OCI-LY1 (cell line): ENCODE data around the gene PGAP1.

Experiments
- H2AFZ ChIP-seq: fragments of 200-600 bp; sonication (generic), shearing (Covaris generic); 2 replicates; pipeline ENCODE4 v1.6.0; 2014; ENCODE audit warnings: antibody characterized with exemption, mild to moderate bottlenecking, low read length
- H3F3A ChIP-seq: fragments of 200-600 bp; sonication (generic), shearing (Covaris generic); 2 replicates; pipeline ENCODE4 v1.6.0; 2014; ENCODE audit warnings: mild to moderate bottlenecking, antibody characterized with exemption, low read length, moderate library complexity; ENCODE audit not compliant: insufficient read depth
- H3K27ac ChIP-seq: fragments of 200-600 bp; sonication (generic); 2 replicates; pipeline ENCODE4 v1.5.1; 2014; ENCODE audit warnings: low read length, mixed run types, mild to moderate bottlenecking, low read depth; ENCODE audit not compliant: poor library complexity, severe bottlenecking
- H3K27me3 ChIP-seq: fragments of 200-600 bp; sonication (generic); 2 replicates; pipeline ENCODE4 v1.6.0; 2014; ENCODE audit warnings: antibody characterized with exemption, mild to moderate bottlenecking, low read length, moderate library complexity; ENCODE audit not compliant: insufficient read depth
- H3K36me3 ChIP-seq: fragments of 200-600 bp; sonication (generic); 2 replicates; pipeline ENCODE4 v1.6.1; 2014; ENCODE audit warnings: mild to moderate bottlenecking, antibody characterized with exemption, low read length, moderate library complexity, mixed read lengths; ENCODE audit not compliant: insufficient read depth
- H3K4me1 ChIP-seq: fragments of 200-600 bp; sonication (generic); 2 replicates; pipeline ENCODE4 v1.5.1; 2014; ENCODE audit warnings: mild to moderate bottlenecking, low read length, moderate library complexity; ENCODE audit not compliant: insufficient read depth, severe bottlenecking
- H3K4me2 ChIP-seq: fragments of 200-600 bp; sonication (generic), shearing (Covaris generic); 2 replicates; pipeline ENCODE4 v1.6.1; 2014; ENCODE audit warnings: low read length
- H3K4me3 ChIP-seq: fragments of 200-600 bp; sonication (generic); 2 replicates; pipeline ENCODE4 v1.5.1; 2014; ENCODE audit warnings: low read length, low read depth, mild to moderate bottlenecking, mixed read lengths; ENCODE audit not compliant: poor library complexity, severe bottlenecking
- H3K79me2 ChIP-seq: fragments of 200-600 bp; shearing (Covaris generic); 2 replicates; pipeline ENCODE4 v1.6.1; 2016; ENCODE audit warnings: mixed run types, low read length, mixed read lengths; ENCODE audit not compliant: insufficient read depth
- H3K9ac ChIP-seq: fragments of 200-600 bp; sonication (generic), shearing (Covaris generic); 2 replicates; pipeline ENCODE4 v1.6.1; 2014; ENCODE audit warnings: mild to moderate bottlenecking, low read length, mixed read lengths
- H3K9me2 ChIP-seq: fragments of 200-600 bp; sonication (generic), shearing (Covaris generic); 2 replicates; pipeline ENCODE4 v1.6.1; 2014; ENCODE audit warnings: low read depth, mild to moderate bottlenecking, low read length, mixed read lengths
- H3K9me3 ChIP-seq: fragments of 200-600 bp; shearing (Covaris generic); 2 replicates; pipeline ENCODE4 v1.6.1; 2014; ENCODE audit warnings: low read length, mixed read lengths
- H4K20me1 ChIP-seq: fragments of 200-600 bp; sonication (generic), shearing (Covaris generic); 2 replicates; pipeline ENCODE4 v1.6.0; 2016; ENCODE audit warnings: mild to moderate bottlenecking, low read length; ENCODE audit not compliant: insufficient read depth
- CTCF ChIP-seq: fragments of 200-600 bp; sonication (generic), shearing (Covaris generic); IDR thresholded peaks from 2 replicates; pipeline ENCODE4 v1.5.1; 2017; ENCODE audit warnings: mild to moderate bottlenecking, antibody characterized with exemption, low read length, moderate library complexity, mixed read lengths
- EZH2 ChIP-seq: fragments of 200-600 bp; sonication (generic), shearing (Covaris generic); IDR thresholded peaks from 2 replicates; pipeline ENCODE4 v1.8.0; 2017; ENCODE audit warnings: borderline replicate concordance, mixed run types, mild to moderate bottlenecking, antibody characterized with exemption, low read length, moderate library complexity, mixed read lengths

Gene PGAP1

DNA sequence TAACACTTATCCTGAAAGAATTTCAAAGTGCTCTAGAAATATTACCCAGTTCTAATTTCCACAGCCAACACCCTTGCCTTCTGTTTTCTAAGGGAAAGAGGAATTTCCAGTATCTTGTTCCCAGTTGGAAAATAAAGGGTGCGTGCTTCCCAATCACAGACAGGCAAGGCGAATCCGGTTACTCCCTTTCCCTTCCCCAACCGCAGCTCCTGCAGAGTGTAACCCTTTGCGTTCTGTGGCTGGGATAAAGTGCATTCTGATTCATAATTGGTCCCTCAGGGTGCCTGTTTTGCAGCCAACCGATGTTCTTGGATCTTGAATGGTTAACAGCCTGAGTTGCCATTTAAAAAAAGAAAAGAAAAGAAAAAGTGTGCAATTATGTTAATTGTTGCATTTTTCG is 40.6 kb upstream of the PGAP1 start:
- Histone ChIP-seq H4K20me1 (no peaks in the 10 kb centered on the region), H3K79me2 (no peaks in the 10 kb centered on the region), H3K4me3 (no peak overlapping the region), H3K4me2 (no peak overlapping the region), H3K4me1 (no peaks in the 10 kb centered on the region), H3K9me2 (no peaks in the 10 kb centered on the region), H3K27ac (no peak overlapping the region), H2AFZ (no peak overlapping the region), H3K36me3 (no peaks in the 10 kb centered on the region), H3K9ac (no peak overlapping the region), H3F3A (no peaks in the 10 kb centered on the region), H3K9me3 (no peaks in the 10 kb centered on the region), H3K27me3 (no peaks in the 10 kb centered on the region)
- TF ChIP-seq EZH2 (no peak), CTCF (no peak)

DNA sequence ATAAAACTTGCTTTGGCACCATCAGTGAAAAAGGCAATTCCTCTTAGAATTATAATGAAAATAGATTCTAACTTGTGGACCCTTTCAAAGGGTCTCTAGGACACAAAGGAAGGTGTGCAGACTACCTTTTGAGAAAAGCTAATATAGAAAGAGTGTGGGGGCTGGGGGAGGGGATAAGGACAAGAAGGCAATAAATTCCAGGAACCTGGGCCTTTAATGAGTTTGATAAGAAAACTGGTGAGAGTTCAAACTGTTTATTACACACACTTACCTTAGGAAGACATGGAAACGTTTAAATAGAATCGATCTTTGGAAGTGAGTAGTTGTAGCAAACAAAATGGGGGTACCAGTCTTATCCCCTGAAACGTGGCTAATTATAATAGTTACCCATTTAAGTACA is 39.6 kb upstream of the PGAP1 start:
- no peaks in the 10 kb centered on the region for H4K20me1 ChIP-seq
- H3K27ac ChIP-seq, result no peak overlapping the region
- TF ChIP-seq CTCF (no peak), EZH2 (no peak)
- H3K4me1 ChIP-seq, result no peaks in the 10 kb centered on the region
- no peaks in the 10 kb centered on the region for H3K79me2 ChIP-seq
- H3K9me3 ChIP-seq, result no peaks in the 10 kb centered on the region
- H3F3A ChIP-seq, result no peaks in the 10 kb centered on the region
- H3K4me3 ChIP-seq, result no peak overlapping the region
- H3K9me2 ChIP-seq, result no peaks in the 10 kb centered on the region
- no peaks in the 10 kb centered on the region for H3K36me3 ChIP-seq
- no peak overlapping the region for H2AFZ ChIP-seq
- H3K9ac ChIP-seq, result no peak overlapping the region
- no peaks in the 10 kb centered on the region for H3K27me3 ChIP-seq
- H3K4me2 ChIP-seq, result no peak overlapping the region

- Histone ChIP-seq H3K9me2 (no peaks in the 10 kb centered on the region), H3K4me3 (no peak overlapping the region), H3K27ac (no peak overlapping the region), H3K4me1 (no peaks in the 10 kb centered on the region), H3K27me3 (no peaks in the 10 kb centered on the region), H3K36me3 (no peaks in the 10 kb centered on the region), H3F3A (no peaks in the 10 kb centered on the region), H2AFZ (no peak overlapping the region), H3K79me2 (no peaks in the 10 kb centered on the region), H4K20me1 (no peaks in the 10 kb centered on the region), H3K9ac (no peak overlapping the region), H3K9me3 (no peaks in the 10 kb centered on the region), H3K4me2 (no peak overlapping the region)
- TF ChIP-seq CTCF (no peak), EZH2 (no peak)
Measured at GRCh38 chr2:196965651-196966050, 39.1 kb upstream of the PGAP1 start.
